NCI-H226 (cell line): ENCODE measurements around the gene APBA1.

Experiments
- DNase-seq: peaks from one replicate; pipeline ENCODE4 v3.0.0-alpha.2; 2015

APBA1 gene

DNA sequence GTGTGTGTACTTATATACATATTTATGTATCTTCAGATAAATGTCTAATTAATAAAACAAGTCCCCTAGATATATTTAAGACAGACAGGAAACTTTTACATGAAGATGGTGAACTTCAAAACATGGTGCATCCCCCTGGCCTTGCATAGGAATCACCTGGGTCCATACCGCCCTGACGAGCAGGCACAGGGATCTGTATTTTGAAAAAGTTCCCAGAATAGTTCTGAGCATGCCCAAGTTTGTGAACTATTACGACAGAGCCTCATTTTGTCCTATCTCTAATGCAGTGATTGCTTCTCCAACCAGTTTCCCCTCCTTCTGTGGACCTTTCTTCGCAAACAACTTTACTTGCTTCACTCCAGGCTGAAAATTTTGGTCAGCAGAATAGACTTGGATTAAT is 98.1 kb downstream of the APBA1 start:
- DNase-seq: no peak

DNA sequence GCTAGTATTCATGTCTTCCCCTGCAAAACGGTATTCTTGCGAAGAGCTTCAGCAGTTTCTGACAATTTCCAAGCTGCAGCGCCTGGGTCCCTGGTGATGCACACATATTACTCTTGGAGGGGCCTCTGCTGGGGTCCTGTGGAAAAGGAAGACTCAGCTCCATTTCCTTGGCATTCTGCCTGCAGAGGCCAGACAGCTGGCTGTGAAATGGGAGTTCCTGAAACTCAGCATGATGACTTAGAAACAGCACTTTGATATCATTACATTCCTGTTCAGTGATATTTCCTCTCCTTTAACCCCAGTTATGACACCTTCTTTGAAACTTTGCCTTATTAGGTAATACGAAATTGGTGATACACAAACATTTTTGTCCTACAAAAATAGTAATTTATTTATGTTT is 98.5 kb downstream of the APBA1 start:
- DNase-seq: peak; percentile 71

DNA sequence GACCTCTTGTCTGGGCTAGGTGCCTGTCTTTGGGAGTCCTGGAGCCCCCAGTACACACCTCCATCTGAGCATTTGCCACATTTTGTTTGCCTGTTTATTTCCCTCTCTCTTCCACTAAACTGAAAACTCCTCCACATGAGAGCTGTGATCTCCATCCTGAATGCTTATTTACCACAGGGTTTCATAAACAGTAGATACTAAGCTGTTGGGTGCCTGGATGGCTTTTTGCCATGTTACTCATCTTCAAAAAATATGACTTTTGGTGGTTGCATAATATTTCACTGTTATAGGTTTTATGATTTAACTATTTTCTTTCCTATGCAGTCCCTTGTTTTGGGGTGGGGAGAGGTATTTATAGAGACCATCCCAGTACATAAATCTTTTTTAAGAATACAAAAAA is 99.6 kb downstream of the APBA1 start:
- peak; percentile 47 for DNase-seq

DNA sequence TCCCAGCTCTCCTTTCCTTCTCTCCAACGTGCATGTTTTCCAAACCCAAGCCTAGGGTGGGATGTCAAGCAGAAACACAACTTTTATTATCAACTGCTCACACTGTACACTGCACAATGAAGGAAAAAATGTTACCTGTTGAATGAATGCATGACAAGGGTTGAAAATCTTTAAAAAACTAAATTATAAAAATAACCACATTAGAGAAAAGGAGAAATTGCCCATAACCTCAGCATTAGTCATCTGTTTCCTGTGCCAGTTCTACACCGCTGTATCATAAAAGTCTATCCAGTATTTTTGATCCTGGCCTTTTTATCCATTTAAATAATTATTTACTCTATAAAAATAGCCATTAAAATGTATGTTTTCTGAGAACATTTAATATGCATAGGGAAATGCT is 101.1 kb downstream of the APBA1 start:
- no peak for DNase-seq

DNA sequence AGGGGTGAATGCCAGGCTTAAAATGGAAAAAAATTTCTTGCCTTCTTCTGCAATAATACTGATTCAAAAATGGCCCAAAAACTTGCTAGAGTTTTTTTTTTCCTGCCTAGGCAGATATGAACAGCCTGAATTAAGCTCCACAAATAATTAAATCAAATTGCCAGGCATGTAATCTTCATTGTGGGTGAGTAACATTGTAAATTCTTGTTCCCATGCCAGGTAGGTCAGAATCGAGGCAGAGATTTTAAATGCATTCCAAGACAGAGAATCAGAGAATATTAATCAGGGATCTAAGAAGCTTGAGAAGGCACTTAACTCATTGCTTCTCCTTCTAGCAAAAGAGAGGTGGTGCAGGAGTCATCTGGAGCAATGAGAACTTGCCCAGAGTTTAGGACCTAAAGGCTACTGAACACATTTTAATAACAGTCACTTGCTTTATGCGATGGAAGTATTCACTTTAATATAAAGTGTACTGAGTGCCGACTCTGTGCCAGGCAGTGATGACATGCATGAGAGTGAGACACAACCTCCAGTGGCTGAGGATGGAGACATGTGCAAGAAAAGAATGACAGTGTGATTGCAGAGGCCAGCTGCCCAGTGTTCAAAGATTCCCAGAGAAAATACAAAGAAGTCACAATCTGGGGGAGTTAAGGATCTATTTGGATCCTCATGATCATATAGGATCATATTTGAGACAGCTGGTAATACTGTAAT is 102.3 kb downstream of the APBA1 start:
- DNase-seq: peak; percentile 80

DNA sequence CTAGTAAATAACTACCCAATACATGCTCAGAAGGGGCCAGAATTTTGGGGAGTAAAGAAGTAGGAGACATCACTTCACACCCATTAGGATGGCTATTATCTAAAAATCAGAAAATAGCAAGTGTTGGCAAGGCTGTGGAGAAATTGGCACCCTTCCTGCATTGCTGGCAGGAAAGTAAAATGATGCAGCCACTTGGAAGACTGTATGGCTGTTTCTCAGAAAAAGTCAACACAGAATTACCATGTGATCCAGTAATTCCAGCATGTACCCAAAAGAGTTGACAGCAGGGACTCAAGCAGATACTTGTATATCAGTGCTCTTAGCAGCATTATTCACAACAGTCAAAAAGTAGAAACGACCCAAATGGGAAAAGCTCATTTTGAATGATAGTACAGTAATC is 107.6 kb downstream of the APBA1 start:
- DNase-seq: no peak

DNA sequence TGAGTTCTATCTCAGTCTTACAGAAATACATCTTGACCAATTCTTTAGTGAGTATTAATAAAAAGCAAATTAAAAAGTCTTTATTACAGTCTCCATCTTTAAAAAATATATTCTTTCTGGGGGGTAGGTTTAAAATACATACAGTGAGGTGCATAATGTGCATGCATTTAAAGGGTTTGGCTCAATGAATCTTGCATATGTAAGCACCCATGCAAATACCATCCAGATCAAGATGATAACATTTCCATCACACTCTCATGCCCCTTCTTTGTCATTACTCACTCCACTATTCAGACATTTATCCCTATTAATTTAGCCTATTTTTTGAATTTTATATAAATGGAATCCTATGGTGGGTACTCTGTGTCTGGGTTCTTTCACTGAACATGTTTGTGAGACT is 113.0 kb downstream of the APBA1 start:
- no peak for DNase-seq

DNA sequence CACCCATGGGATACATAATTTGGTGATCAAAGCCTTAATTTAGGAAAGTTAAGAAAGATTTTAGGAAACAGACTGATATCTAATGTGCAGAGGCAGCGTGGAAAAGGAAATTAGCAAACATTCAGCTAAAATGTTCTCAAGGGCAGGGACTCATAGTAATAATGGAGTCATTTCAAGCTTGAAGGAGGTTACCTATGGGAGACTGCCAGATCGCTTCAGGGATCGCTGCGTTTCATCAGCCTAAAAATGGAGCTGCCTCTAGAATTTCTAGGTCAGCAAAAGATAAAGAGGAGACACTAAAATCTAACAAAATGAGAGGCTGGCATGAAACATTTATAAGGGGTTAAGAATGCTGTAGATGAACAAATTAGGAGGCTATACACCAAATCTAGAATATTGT is 115.5 kb downstream of the APBA1 start:
- no peak for DNase-seq

DNA sequence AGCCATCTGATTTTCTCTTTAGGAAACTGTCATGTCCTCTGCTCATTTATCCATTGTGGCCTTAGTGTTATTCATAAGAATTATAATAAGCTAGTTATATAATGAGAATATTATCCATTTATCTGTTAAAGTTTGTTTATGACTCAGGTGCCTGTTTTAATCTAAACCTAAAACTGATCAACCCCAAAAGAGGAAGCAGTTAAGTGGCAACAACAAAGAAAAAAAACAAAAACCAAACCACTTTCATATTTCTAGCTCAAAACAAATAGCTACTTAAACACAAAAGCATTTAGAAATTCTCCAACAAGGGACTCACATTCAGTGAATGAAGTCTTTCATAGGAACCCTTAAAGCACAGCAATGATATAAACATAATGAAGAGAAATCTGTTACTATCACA is 116.4 kb downstream of the APBA1 start:
- DNase-seq: no peak

DNA sequence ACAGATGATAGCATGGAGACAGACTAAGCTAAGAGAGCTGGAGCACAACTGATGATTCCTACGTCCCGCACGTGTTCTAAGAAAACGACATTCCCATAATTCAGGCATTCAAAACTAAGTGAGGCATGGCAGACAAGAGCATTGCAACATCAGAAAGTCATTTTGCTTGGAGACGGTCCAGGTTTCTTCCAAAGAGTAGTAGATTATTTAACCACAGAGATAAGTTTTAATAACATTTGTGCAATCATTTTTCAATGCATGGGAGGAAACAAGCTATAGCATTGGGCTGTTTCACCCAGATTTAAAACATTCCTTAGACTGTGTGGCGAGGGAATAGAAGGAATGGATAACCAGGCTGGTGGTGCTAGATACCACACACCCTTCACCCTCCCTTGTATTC is 117.2 kb downstream of the APBA1 start:
- DNase-seq: peak; percentile 86

DNA sequence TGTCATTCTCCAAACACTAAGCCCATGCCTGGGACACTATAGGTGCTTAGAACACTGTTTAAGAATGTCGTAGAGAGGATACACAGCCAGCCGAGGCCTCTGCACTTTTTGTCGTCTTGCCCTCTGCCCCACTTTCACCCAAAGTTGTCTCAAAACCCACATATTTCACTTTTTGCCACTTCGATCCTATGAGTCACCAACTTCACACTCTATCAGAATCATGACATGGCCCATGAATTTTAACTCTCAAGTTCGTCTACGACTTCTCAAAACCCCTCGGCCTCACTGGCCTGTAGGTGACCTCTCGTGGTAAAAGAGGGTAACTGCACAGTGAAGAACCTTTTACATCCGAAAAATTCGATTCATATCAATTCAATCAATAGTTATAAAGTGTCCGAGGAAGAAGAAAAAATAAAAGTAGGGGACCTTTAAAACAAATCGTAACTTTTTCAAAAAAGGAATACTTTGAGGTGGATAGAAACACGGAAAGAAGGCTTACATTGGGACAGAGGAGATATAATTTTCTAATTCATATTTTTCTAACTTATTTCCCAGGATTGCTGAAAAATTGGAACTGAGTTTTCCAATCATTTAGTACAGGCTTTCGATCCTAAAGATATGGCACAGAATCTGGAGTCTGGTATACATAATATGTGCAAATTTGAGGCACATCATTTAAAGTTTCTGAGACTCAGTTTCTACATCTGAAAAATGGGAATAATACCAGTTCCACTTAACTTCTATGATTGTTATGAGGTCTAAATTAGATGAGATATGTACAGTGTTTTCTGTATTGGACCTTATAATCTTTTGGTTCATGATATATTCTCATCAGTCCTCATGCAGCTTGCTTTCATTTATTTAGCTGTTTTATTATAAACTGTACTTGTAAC is 122.6 kb downstream of the APBA1 start:
- no peak for DNase-seq

DNA sequence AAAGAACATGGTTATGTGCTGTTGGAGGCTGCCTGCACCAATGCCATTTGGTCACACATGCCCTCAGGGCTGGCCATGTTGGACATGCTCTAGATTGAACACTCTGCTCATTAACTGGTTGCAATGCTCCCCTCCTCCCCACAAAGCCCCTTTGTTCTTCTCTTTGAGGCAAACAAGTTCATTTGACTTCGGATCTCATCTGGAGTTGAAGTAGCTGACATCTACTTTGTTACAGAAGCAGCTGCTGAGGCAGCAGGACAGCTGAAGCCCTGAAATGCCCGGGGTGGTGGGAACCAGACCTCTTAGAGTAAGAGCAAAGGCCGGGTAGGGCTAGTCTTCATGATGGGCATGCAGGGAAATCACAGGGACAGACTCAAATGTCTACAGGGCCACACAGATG is 123.5 kb downstream of the APBA1 start:
- no peak for DNase-seq

DNA sequence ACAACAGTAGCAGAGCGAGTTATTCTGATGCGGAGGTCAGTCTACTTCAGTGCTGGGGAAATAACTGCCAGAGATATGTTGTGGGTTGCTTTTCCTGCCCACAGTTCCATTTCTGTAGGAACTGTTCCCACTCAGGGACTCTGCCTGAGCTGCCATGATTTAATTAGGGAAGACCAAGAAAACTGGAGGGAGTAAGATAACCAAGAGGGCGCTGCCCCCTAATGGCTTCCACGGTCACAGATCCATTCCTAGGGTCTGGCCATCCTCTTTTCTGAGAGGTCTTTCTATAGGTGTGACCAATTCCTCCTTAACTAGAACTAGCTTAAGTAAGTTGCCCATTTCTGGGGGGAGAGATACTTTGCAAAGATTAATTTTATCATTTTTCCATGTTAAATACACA is 125.9 kb downstream of the APBA1 start:
- DNase-seq: no peak

DNA sequence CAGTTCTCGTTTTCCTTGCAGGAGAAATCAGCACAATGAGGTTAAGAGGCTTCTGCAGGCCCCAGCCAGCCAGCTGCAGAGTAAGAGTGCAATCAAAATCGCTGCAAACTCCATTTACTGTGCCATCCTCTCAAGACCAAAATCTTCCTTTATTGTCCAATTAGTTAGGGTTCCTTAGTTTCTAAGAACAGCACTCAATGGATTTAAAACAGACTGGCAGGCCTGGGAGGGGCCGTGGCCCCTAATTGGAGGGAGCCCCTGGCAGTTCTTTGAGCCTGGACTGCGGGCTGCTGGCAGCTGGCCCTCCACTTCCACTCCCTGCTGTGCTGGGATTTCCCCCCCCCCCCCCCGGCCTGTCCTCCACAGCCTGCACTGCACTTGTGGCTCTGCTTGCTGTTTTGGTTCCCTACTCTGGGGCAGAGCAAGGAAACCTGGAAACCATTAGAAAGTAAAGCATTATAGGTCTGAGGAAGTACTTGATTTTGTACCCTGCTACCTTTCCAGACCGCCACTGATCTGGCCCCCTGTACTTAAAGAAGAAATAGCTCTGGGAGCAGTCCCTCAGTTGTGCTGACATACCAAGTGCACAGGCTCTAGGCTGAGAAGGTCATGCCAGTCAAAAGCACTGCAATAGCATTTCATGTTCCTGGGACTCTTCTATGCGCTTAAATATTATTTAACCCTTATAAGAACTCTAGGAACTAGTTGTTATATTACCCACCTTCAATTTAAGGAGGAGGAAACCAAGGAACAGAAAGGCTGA is 129.0 kb downstream of the APBA1 start:
- no peak for DNase-seq

DNA sequence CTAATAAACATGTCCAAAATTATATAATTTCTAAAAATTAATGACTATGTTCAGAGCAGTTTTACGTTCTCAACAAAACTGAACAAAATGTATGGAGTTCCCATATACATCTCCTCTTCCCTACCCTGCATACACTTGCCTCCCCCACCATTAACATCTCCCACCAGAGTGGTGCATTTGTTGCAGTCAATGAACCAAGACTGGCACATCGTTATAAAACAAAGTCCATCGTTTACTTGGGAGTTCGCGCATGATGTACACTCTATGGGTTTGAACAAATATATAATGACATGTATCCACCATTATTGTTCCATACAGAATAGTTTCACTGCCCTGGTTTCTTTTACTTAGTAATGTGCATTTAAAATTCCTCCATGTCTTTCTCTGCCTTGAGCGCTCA is 130.1 kb downstream of the APBA1 start:
- no peak for DNase-seq

DNA sequence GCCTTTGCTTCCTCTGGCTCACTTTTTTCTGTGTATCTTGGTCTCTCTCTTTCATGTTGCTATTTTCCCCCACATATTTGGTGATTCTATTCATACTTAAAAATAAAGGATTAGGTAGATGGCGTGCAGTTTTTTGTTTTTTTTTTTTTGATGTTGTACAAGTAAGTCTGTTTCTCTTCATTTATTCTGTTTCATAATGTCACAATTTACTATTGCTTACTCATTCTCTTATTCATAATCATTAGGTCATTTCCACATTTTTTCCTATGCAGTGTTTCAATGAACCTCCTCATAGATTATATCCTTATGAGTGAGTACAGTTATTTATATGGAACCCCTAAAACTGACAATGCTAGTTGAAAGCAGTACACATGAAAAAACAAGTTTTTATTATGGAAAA is 136.3 kb downstream of the APBA1 start:
- DNase-seq: no peak

DNA sequence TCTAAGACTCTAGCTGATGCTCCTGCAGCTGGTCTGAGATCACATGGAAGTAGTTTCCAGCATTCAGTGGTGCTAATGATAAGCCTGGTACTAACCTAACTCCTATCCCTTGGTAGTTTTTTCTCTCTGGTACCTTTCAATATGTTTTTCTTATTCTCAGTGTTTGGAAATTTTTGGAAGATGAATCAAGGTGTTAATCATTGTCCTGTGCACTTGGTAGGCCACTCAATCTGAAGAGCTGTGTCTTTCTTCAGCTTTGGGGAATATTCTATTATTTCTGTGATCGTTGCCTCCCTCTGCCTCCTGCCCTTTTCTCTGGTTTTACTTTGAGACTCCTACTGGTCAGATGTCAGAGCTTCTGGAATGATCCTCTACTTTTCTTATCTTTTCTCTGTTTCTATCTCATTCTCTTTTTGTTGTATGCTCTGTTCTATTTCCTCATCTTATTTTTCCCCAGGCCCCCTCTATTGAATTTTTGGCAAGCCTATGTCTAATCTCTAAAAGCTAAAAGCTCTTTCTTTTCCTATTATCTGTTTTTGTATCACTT is 136.8 kb downstream of the APBA1 start:
- DNase-seq: no peak

DNA sequence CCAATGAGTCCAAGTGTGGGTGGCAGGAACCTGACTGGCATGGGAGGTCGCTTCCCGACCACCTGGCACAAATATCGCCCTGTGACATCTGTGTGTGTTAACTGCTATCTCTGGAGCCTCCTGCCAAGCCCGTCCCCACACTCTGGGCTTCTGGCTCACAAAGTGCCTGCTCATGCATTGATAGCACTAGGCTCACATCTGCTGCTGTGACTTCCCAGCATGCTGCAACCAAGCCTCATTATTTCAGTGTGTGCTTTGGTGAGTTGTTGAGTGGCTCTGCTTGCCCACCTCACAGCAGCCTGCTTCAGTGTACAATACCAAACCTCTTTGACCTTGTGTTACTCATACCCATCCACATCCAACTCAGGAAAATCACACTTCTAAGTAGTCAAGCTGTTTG is 139.8 kb downstream of the APBA1 start:
- no peak for DNase-seq

DNA sequence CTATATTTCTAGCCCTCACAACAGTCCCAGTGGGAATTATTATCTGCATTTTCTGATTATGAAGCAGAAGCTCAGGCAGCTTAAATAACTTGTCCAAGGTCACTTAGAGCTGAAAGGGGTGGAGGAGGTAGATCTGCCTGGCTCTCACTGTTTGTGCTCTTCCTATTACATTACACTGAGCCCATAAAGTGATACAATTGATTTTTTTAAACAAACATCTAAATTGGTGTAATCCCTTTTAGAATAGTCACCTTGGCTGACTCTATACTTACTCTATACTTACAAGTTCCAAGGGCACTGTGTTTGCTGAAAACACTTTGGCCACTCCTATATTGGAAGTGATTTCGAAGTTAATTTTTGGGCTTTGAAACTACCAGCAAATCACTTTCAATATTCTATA is 144.7 kb downstream of the APBA1 start:
- no peak for DNase-seq

DNA sequence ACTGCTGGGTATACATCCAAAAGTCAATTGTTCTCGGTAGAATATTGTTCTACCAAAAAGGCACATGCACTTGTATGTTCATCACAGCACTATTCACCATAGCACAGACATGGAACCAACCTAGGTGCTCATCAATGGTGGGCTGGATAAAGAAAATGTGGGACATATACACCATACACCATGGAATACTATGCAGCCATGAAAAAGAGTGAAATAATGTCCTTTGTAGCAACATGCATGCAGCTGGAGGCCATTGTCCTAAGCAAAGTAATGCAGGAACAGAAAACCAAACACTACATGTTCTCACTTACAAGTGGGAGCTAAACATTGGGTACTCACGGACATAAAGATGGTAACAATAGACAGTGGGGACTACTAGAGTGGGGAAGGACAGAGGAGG is 145.5 kb downstream of the APBA1 start:
- DNase-seq: no peak

DNA sequence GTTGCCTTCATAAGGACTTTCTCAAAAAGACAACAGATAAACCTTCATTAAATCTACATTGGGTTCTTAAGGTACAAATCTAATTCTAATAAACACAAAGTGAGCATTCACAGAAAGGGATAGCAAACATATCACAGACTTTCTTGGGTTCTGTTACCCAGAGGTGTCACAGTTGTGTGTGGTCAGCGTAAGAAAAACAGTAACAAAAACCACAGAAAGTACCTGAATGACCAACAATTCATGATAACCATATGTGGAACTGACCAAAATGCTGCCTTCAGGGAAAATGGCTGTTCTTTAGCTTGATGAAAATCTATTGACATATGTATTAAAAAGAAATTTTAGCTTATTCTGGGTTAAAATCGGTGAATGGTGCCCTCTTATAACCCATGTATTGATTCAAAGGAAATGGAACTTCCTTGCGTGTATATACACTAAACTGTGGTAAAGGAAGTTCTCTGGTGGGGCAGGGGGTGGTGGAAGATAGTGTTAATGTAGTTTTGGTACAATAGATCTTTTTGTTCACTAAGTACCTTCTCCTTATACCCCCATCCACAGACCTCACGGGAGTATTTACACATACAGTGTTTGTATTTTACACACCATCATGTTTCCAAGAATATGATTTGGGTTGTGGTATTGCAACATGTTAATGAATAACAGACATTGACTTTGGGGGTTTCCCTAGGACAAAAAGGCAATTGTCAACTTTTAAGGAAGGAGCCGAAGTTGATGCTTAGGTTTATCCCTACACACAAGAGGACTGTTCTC is 152.5 kb downstream of the APBA1 start:
- no peak for DNase-seq
